Skin of body (tissue), 2 donors: ENCODE results near the gene FOXD4L1. TPM values are rescaled to one million over a fixed set of nuclear protein-coding genes. Genes with fewer than 3 reads are reported as not detected.
"Not testable (repeated sequence)": the region's sequence is repeated elsewhere in the genome, so short reads cannot be mapped to it uniquely, and the experiment has no call there.

Experiments used
- DNase-seq: peaks from one replicate; lab custom pipeline; 2025; lab: John Stamatoyannopoulos, UW
- total RNA-seq: library from RNA; depleted of rRNA; stranded (reverse); fragments of >200 nt; gene quantifications from one replicate; pipeline ENCODE4 v1.2.3, GENCODE V29; 2014

FOXD4L1 gene
- total RNA-seq, 1 donor from 2014 or later: not detected

DNA sequence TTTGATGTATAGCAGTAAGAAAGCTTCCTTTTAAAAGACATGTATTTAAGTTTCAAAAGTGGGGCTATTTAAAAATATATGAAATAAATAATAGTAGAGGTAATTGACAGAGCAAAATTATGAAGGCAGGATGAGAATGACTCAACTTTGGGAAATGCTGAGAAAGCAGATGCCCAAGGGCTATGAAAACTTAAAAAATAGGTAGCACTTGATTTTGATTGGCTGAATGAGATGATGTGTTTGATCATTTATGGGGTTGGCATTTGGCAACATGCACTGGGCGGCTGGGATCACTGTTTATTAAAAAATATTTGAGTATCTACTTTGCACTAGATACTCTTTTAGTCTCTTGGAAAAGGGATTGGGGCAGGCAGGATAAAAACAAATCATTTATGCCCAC is 26.5 kb downstream of the FOXD4L1 start:
- not testable (repeated sequence) for DNase-seq

DNA sequence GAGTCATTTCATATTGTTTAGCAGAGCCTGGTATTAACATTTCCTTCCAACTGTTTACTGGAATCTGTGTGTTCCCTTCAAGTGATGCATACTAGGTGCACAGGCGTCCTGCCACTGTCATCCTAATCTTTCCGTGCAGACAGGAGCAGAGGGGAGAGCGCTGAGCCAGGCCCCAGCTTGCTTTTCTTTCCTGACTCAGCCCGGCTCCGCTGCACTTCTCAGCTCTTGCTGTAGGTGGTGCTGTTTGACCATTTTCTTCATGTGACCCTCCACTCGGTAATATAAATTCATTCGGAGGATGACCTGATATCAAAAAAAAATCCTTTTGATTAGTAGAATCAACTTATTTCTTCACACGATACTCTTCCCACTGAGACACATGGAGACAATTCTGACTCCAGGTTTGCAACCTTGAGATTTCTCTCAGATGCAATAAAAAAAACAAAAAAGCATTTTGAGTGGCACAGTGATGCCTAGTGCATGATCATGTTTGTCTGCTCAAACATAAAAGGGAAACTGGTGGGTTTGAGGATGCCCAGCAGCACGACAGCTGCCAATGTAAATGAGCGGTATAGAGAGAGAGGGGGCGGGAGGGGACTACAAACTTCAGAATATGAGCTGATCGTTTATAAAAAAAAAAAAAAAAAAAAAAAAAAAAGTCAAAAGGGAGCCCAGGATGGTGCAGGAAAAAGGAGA is 29.0 kb downstream of the FOXD4L1 start:
- DNase-seq: not testable (repeated sequence)

DNA sequence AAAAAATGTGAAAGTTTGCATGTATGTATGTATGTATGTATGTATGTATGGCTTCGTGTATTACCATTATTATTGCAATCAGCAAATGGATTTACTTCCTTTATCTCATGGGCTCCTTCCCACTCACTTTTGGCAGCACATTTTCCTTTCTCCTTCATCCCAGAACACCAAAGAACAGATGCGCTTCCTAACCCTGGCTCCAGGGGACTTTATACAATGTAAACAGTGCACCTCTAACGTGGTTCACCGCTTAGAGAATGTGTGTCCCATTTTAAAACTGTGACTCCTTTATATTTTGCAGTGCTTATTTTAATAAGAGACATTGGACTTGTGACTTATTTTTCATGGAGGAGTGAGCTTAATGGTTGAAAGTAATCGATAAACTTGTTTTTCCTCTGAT is 29.7 kb downstream of the FOXD4L1 start:
- not testable (repeated sequence) for DNase-seq

DNA sequence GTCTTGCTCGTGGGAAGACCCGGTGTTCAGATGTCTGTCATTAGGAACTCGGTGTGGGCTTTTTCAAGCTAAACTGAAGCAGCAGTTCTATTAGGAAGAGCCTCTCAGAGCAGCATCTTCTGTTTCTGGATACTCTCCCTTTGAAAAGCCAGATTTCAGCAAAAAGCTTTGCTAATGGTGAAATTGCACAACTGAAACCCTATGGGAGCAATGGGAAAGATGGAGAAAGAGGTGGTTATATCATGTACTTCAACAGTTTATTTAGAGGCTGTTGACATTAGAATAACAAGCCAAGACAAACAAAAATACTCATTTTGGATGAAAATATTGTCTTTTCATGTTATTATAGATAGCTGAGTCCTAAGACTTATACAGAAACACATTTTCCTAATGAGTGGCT is 30.4 kb downstream of the FOXD4L1 start:
- not testable (repeated sequence) for DNase-seq

DNA sequence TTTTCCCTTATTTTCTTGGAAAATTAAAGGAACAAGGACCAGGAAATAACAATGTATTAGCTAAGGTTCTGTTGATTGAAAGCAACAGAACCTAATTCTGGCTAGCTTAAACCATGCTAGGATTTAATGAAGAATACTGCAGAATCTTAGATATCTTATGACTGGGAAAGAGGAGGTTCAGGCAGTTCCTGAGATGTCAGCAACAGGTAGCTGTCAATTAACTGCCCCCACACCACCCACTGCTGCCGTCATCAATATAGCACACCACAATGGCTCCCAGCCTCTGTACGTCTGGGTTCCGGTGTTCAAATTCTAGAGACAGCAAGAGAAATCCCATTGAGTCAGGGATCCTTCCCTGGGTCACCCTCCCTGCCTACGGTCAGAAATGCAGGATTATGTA is 34.5 kb downstream of the FOXD4L1 start:
- not testable (repeated sequence) for DNase-seq

DNA sequence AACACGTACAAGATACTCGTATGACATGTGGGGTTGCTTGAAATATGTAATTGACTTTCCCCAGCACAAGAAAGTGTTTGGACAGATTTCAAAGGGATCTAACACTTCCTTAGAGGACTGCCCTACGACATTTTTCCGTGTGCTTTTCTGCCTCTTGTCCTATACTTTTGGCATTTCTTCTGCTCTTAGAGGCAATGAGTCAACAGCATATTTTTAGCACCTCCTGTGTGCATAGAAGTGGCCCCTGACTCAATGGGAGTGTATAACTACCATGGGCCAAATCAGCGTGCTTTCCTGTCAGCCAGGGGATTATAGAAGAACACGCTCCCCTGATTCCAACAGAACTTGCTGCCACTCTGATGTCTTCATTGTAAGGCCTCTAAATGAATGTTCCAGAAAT is 38.1 kb downstream of the FOXD4L1 start:
- not testable (repeated sequence) for DNase-seq

DNA sequence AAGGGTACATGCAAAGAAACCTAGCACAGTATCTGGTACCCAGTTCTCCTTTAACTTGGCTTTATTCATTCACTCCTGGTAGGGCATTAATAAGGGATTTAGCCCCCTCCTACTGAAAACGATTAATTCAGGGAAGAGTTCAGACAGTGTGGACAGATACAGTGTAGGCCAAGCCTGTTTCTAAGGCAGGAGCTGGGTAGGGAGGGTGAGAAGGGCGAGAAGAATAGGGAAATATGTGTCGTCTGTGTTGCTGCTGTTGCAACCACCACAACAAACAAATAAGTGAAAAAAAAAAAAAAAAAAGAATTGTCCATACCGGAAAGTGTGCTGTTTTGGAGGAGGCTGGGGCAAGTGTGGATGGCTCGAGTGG is 42.4 kb downstream of the FOXD4L1 start:
- DNase-seq: not testable (repeated sequence)

DNA sequence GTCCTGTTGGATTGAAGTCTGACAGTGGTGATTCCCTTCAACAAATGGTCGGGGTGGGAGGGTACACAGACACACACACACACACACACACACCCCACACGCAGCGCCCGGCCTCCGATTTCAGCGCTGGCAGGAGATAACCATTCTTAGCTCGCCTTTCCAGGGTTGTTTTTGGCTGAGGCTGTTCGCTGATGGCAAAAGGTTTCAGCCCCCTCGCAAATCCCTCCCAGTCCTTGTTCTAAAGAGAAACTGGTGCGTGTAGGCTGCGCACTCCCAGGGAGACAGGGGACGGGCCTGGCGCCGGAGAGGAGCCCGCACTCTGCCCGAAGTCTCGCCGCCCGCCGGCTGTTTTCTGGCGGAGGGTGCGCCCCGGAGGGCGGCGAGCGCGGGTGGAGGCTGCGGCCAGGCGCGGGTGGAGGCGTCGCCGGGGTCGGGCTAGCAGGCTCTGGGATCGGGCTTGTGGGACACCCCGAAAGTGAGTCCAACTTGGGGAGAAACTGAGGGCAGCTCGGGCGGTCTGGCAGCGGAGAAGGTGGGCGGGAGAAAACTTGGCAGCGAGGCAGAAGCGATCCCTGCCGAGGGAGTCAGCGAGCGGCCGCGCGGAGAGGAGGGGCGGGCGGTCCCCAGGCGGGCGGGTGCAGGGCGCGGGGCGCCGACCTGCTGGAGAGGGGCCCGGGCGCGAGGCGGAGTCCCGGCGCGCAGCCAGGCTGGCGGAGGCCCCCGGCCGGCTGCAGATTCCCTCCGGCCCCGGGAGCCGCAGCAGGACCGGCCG is 42.9 kb downstream of the FOXD4L1 start:
- not testable (repeated sequence) for DNase-seq

DNA sequence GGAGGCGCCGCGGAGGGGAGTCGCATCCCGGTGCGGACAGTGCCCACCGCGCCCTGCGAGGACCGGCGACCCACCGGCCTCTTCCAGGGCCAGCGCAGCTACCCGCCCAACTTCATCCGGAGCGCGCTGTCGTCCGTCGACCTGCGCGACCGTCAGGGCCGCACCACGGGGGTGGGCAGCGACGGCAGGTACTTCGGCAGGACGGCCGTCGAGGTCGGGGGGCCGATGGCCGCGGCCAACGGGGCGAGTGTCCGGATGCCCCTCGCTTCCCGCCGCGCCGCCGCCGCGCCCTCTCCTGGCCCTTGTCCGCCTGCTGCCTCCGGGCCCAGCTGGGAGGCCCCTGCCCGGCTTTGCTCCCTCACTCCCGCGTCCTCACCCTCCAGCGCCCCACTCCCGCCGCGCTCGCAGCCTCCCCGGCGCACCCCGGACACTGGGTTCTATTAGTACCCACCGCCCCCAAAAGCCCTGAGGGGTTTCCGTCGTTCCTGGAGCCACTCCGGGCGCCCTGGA is 43.6 kb downstream of the FOXD4L1 start:
- DNase-seq: not testable (repeated sequence)

DNA sequence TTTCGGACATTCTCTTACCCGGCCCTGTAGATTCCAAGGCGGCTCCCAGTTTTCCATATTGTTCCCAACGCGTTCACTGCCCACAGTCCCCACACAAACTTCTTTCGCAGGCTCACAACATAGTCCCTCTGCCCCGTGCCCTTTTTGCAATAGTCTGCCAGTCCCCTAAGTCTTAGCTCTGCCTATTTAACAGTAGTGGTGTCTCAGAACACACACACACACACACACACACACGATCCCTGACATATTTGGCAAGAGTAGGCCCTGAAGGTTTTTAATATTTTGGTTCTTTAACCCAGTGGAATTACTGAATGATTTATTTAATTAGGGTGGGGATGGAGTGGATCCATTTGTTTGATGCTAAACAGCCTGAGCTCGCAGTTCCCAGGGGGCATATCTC is 44.1 kb downstream of the FOXD4L1 start:
- not testable (repeated sequence) for DNase-seq

Other genes with a start within 250 kb of the FOXD4L1 start
- 0.30 TPM for gene PAX8, start 219.7 kb upstream of the FOXD4L1 start, total RNA-seq
- 33.0 TPM for gene ZNG1B, start 61.0 kb upstream of the FOXD4L1 start, total RNA-seq
- gene RABL2A, start 128.6 kb downstream of the FOXD4L1 start, total RNA-seq: 9.0 TPM